IPS-20b (cell line): Measurements from ENCODE around the gene EGLN3.

ENCODE experiments used
- H3K27ac ChIP-seq: one replicate; pipeline ENCODE4 v1.5.1; 2013; ENCODE audit warnings: low read length
- H3K27me3 ChIP-seq: 2 replicates; pipeline ENCODE4 v1.6.1; 2013; ENCODE audit warnings: mild to moderate bottlenecking, low read length, inconsistent platforms; ENCODE audit not compliant: insufficient read depth
- H3K36me3 ChIP-seq: 2 replicates; pipeline ENCODE4 v1.6.1; 2013; ENCODE audit warnings: low read depth, mild to moderate bottlenecking, inconsistent platforms, low read length, moderate library complexity; ENCODE audit not compliant: insufficient read depth
- H3K4me1 ChIP-seq: 2 replicates; pipeline ENCODE4 v1.6.1; 2013; ENCODE audit warnings: mild to moderate bottlenecking, control low read depth, inconsistent platforms, low read length, moderate library complexity; ENCODE audit not compliant: insufficient read depth
- H3K4me3 ChIP-seq: 2 replicates; pipeline ENCODE4 v1.5.1; 2013; ENCODE audit warnings: mild to moderate bottlenecking, low read length, inconsistent platforms
- H3K9ac ChIP-seq: 2 replicates; pipeline ENCODE4 v1.6.1; 2013; ENCODE audit warnings: low read depth, mild to moderate bottlenecking, inconsistent platforms, low read length, moderate library complexity
- H3K9me3 ChIP-seq: 2 replicates; pipeline ENCODE4 v1.6.1; 2013; ENCODE audit warnings: mild to moderate bottlenecking, low read depth, low read length, inconsistent platforms; ENCODE audit not compliant: insufficient read depth

EGLN3 gene

GRCh38 chr14:33959692-33960151 is 8.8 kb upstream of the EGLN3 start:
- Histone ChIP-seq H3K27ac (no peak overlapping the region), H3K9ac (no peak overlapping the region), H3K4me3 (peak overlapping the region; percentile 41; the same call in 1 of the 2 replicates), H3K36me3 (no peaks in the 10 kb centered on the region), H3K27me3 (no peaks in the 10 kb centered on the region), H3K9me3 (no peaks in the 10 kb centered on the region; the same call in 1 of the 2 replicates), H3K4me1 (0 out of 2 replicates have a peak, but pooled peaks cover 1% of the 10 kb centered on the region)

DNA sequence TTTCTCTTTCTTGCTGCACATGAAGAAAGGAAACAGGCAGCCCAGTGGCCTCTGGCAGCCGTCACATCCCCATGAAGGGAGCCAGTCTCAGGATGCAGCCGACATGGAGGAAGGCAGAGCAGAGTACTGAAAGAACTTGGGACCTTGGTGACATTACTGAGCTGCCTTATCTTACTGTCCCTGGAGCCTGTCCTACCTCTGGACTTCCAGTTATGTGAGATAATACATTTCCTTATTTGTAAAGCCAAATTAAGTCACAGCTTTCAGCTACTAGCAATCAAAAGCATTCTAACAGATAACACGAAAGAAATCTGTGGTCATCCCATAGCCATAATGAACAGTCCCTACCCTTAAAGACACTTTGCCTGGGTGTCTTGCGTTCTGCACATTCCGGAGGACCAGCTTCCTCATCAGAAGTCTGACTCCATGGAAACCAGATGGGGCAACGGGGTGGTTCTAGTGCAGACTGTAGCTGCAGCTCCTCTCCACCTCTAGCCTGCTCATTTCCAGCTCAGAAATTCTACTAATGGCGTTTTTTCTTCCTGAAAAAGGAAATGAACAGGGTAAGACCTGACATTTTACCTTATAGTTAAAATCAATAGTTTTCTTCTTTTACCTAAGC is 7.8 kb upstream of the EGLN3 start:
- Histone ChIP-seq H3K27me3 (no peaks in the 10 kb centered on the region), H3K4me1 (no peaks in the 10 kb centered on the region), H3K4me3 (no peak overlapping the region), H3K36me3 (no peaks in the 10 kb centered on the region), H3K9ac (no peak overlapping the region), H3K9me3 (no peaks in the 10 kb centered on the region; the same call in 1 of the 2 replicates), H3K27ac (no peak overlapping the region)

DNA sequence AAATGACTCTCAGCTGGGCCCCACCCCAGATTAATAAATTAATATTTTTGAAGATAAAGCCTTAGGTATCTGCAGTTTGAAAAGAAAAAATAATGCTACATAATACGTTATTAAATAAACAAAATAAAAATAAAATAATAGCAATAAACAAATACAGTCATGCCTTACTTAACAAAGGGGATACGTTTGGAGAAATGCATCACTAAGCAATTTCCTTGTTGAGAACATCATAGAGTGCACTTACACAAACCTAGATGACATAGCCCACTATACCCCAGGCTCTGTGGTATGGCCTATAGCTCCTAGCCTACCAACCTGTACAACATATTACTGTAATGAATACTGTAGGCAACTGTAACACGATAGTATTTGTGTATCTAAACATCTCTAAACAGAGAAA is 7.1 kb upstream of the EGLN3 start:
- Histone ChIP-seq H3K4me1 (no peaks in the 10 kb centered on the region), H3K27me3 (no peaks in the 10 kb centered on the region), H3K9me3 (no peaks in the 10 kb centered on the region; the same call in 1 of the 2 replicates), H3K27ac (no peak overlapping the region), H3K9ac (no peak overlapping the region), H3K36me3 (no peaks in the 10 kb centered on the region), H3K4me3 (no peak overlapping the region)

DNA sequence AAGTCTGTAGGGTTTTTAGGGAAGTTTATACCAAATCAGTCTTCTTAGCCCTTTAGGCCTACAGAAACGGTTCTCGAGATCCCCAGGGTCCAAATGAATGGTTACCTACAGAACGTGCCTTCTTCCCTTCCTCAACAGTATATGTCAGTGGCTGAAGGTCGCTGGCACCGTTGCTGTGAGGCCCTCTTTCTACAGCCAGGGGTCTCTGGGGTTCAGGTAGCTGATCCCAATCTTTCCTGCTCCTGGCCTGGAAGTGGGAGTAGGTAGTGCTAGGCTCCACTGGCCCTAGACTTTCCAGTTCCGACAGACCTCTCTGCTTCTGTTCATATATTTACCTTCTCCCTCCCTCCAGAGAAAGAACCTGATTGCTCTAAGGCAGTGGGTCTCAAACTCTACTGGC is 6.4 kb upstream of the EGLN3 start:
- Histone ChIP-seq H3K27ac (no peak overlapping the region), H3K4me3 (no peak overlapping the region), H3K9me3 (no peaks in the 10 kb centered on the region; the same call in 1 of the 2 replicates), H3K9ac (no peak overlapping the region), H3K4me1 (no peaks in the 10 kb centered on the region), H3K27me3 (no peaks in the 10 kb centered on the region), H3K36me3 (no peaks in the 10 kb centered on the region)

GRCh38 chr14:33956640-33957039 is 5.8 kb upstream of the EGLN3 start:
- no peaks in the 10 kb centered on the region for H3K27me3 ChIP-seq
- H3K4me3 ChIP-seq, result no peak overlapping the region
- H3K27ac ChIP-seq, result no peak overlapping the region
- H3K36me3 ChIP-seq, result no peaks in the 10 kb centered on the region
- H3K9ac ChIP-seq, result no peak overlapping the region
- no peaks in the 10 kb centered on the region; the same call in 1 of the 2 replicates for H3K9me3 ChIP-seq
- H3K4me1 ChIP-seq, result peaks cover 2% of the 10 kb centered on the region; the same call in 1 of the 2 replicates

- Histone ChIP-seq H3K27me3 (peaks cover 16% of the 10 kb centered on the region), H3K9me3 (no peaks in the 10 kb centered on the region; the same call in 1 of the 2 replicates), H3K9ac (no peak overlapping the region), H3K36me3 (no peaks in the 10 kb centered on the region), H3K27ac (no peak overlapping the region), H3K4me1 (peaks cover 6% of the 10 kb centered on the region; the same call in 1 of the 2 replicates), H3K4me3 (no peak overlapping the region)
These were observed 3.2 kb upstream of the EGLN3 start for GRCh38 chr14:33954016-33954598.

- Histone ChIP-seq H3K4me1 (peaks cover 11% of the 10 kb centered on the region; the same call in 1 of the 2 replicates), H3K27me3 (peaks cover 27% of the 10 kb centered on the region), H3K9me3 (no peaks in the 10 kb centered on the region; the same call in 1 of the 2 replicates), H3K9ac (no peak overlapping the region), H3K36me3 (no peaks in the 10 kb centered on the region), H3K4me3 (no peak overlapping the region), H3K27ac (no peak overlapping the region)
These were observed 1.7 kb upstream of the EGLN3 start for GRCh38 chr14:33952541-33952940.

DNA sequence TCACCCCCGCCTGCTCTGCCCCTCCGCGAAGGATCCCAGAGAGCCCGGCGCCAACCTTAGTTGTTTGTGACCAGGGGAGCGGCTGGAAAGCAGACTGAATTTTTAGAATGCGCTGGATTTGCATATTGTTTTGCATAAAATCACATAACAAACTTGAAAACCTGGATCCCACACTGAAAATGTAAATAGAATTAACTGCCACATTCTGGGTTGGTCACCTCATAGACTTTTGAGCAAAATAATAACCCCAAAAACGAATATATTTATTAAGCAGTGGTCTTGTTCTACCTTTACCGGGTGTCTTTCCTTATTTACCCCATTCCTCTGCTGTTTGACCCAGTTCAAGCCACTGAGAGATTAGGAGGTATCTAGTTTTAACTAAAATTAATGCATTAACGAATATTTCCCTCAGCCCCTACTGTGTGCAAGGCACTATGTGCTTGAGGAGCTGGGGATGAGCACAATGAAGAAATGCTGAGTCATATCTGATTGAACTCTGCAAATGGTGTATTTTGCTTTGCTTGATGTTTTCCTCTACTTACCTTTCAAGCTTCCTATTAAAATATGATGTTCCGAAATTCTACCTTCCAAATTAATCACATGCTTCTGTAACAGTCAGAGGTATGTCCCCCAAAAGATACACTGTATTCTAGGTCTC is 438 bp upstream of the EGLN3 start:
- Histone ChIP-seq H3K36me3 (no peaks in the 10 kb centered on the region), H3K27ac (peak overlapping the region; percentile 22), H3K27me3 (peaks cover 27% of the 10 kb centered on the region), H3K4me1 (peaks cover 11% of the 10 kb centered on the region; the same call in 1 of the 2 replicates), H3K9ac (peak overlapping the region; percentile 43; the same call in 1 of the 2 replicates), H3K9me3 (no peaks in the 10 kb centered on the region; the same call in 1 of the 2 replicates), H3K4me3 (peak overlapping the region; percentile 52)

DNA sequence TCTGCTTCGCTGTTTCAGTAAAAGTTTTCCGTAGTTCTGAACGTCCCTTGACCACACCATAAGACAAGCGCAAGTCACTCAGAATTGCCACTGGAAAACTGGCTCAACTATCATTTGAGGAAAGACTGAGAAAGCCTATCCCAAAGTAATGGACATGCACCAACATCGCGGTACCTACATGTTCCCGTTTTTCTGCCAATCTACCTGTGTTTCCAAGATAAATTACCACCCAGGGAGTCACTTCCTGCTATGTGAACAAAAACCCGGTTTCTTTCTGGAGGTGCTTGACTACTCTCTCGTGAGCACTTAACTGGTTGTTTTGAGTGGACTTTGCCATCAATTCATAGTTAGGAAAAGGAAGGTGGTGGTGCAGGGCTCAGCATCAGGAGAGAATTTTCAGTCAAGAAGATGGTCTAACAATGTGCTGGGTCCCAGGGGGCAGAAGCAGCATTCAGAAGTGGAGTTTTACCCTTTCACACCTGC is 1.4 kb downstream of the EGLN3 start:
- Histone ChIP-seq H3K36me3 (no peaks in the 10 kb centered on the region), H3K9ac (peak overlapping the region; percentile 82; the same call in 1 of the 2 replicates), H3K4me3 (peak overlapping the region; percentile 74), H3K4me1 (peaks cover 14% of the 10 kb centered on the region; the same call in 1 of the 2 replicates), H3K9me3 (no peaks in the 10 kb centered on the region), H3K27ac (no peak overlapping the region), H3K27me3 (peaks cover 27% of the 10 kb centered on the region)

- Histone ChIP-seq H3K27ac (no peak overlapping the region), H3K27me3 (peaks cover 27% of the 10 kb centered on the region), H3K4me1 (peaks cover 14% of the 10 kb centered on the region; the same call in 1 of the 2 replicates)
These were observed 1.9 kb downstream of the EGLN3 start for GRCh38 chr14:33948869-33949408.

GRCh38 chr14:33948145-33948868 is 2.6 kb downstream of the EGLN3 start:
- no peak overlapping the region for H3K27ac ChIP-seq
- H3K27me3 ChIP-seq, result peaks cover 27% of the 10 kb centered on the region
- H3K36me3 ChIP-seq, result no peaks in the 10 kb centered on the region
- H3K9me3 ChIP-seq, result no peaks in the 10 kb centered on the region
- peak overlapping the region; percentile 82; the same call in 1 of the 2 replicates for H3K9ac ChIP-seq
- H3K4me3 ChIP-seq, result peak overlapping the region; percentile 74
- peaks cover 14% of the 10 kb centered on the region; the same call in 1 of the 2 replicates for H3K4me1 ChIP-seq

More at GRCh38 chr14:33948869-33949408, 1.9 kb downstream of the EGLN3 start:
- Histone ChIP-seq H3K9ac (peak overlapping the region; percentile 82; the same call in 1 of the 2 replicates), H3K36me3 (no peaks in the 10 kb centered on the region), H3K9me3 (no peaks in the 10 kb centered on the region), H3K4me3 (peak overlapping the region; percentile 74)
